GM19099 (cell line): Measurements from ENCODE around the gene CNNM4.
A peak's percentile ranks its signal among the peaks of the same experiment; 100 is the strongest.

Experiments
- POLR2A ChIP-seq: IDR thresholded peaks from 3 replicates; pipeline ENCODE4 v1.6.1; 2011; ENCODE audit warnings: low read depth; ENCODE audit not compliant: insufficient read length; ENCODE audit errors: extremely low read depth

CNNM4 gene

GRCh38 chr2:96798733-96799622 is 38.3 kb downstream of the CNNM4 start:
- TF ChIP-seq POLR2A, result no peak

- no peak for TF ChIP-seq POLR2A
Measured at GRCh38 chr2:96799623-96799935, 38.9 kb downstream of the CNNM4 start.

- TF ChIP-seq POLR2A, result no peak
Measured at GRCh38 chr2:96800061-96801004, 39.6 kb downstream of the CNNM4 start.

- TF ChIP-seq POLR2A, result no peak
Measured at GRCh38 chr2:96801005-96801785, 40.5 kb downstream of the CNNM4 start.

- no peak for TF ChIP-seq POLR2A
Measured at GRCh38 chr2:96801786-96802595, 41.3 kb downstream of the CNNM4 start.

- no peak for TF ChIP-seq POLR2A
Measured at GRCh38 chr2:96802721-96803120, 42.0 kb downstream of the CNNM4 start.

GRCh38 chr2:96804986-96805385 is 44.3 kb downstream of the CNNM4 start:
- no peak for TF ChIP-seq POLR2A

- TF ChIP-seq POLR2A, result peak; percentile 32
Measured at GRCh38 chr2:96806468-96807126, 45.9 kb downstream of the CNNM4 start.

GRCh38 chr2:96807127-96807471 is 46.4 kb downstream of the CNNM4 start:
- TF ChIP-seq POLR2A, result no peak

GRCh38 chr2:96808176-96808837 is 47.6 kb downstream of the CNNM4 start:
- no peak for TF ChIP-seq POLR2A

GRCh38 chr2:96809216-96809882 is 48.6 kb downstream of the CNNM4 start:
- no peak for TF ChIP-seq POLR2A

- no peak for TF ChIP-seq POLR2A
Measured at GRCh38 chr2:96809951-96810782, 49.5 kb downstream of the CNNM4 start.
